Progenitor cell of endocrine pancreas (in vitro differentiated cells): Measurements from ENCODE around the gene COL20A1. TPM values are rescaled to one million over a fixed set of nuclear protein-coding genes. Genes with fewer than 3 reads are reported as not detected.

Experiments used
- DNase-seq: peaks from one replicate; pipeline ENCODE4 v3.0.0; 2021; ENCODE audit warnings: low spot score; ENCODE audit not compliant: unreplicated experiment
- H3K27ac Mint-ChIP-seq: 2 replicates; pipeline ENCODE4 v1.8.0; 2021; ENCODE audit warnings: mild to moderate bottlenecking, moderate library complexity, mixed read lengths
- H3K27me3 Mint-ChIP-seq: 2 replicates; pipeline ENCODE4 v1.8.0; 2021; ENCODE audit warnings: mixed read lengths
- H3K36me3 Mint-ChIP-seq: 2 replicates; pipeline ENCODE4 v1.8.0; 2022; ENCODE audit warnings: mixed read lengths; ENCODE audit not compliant: insufficient read depth
- H3K4me1 Mint-ChIP-seq: 2 replicates; pipeline ENCODE4 v1.8.0; 2021; ENCODE audit warnings: low read depth, mixed read lengths
- H3K4me3 Mint-ChIP-seq: 2 replicates; pipeline ENCODE4 v1.8.0; 2021; ENCODE audit warnings: low read depth, mild to moderate bottlenecking, moderate library complexity, mixed read lengths
- H3K9me3 Mint-ChIP-seq: 2 replicates; pipeline ENCODE4 v1.8.0; 2021; ENCODE audit warnings: low read depth, mixed read lengths
- CTCF ChIP-seq: fragments of 200-600 bp; sonication (generic); IDR thresholded peaks from one replicate; pipeline ENCODE4 v1.5.0; 2021; ENCODE audit warnings: antibody characterized with exemption, mild to moderate bottlenecking; ENCODE audit not compliant: unreplicated experiment
- total RNA-seq: library from RNA; stranded (reverse); gene quantifications from 2 replicates; pipeline ENCODE4 v1.2.1, GENCODE V29; 2021

The COL20A1 gene
- total RNA-seq, 1 donor from 2014 or later, result 0.24 TPM

GRCh38 chr20:63286781-63287696 lies 5.9 kb upstream of the COL20A1 start:
- no peak for TF ChIP-seq CTCF
- H3K36me3 Mint-ChIP-seq, result peaks cover 5% of the 10 kb centered on the region
- H3K4me3 Mint-ChIP-seq, result no peak overlapping the region

DNA sequence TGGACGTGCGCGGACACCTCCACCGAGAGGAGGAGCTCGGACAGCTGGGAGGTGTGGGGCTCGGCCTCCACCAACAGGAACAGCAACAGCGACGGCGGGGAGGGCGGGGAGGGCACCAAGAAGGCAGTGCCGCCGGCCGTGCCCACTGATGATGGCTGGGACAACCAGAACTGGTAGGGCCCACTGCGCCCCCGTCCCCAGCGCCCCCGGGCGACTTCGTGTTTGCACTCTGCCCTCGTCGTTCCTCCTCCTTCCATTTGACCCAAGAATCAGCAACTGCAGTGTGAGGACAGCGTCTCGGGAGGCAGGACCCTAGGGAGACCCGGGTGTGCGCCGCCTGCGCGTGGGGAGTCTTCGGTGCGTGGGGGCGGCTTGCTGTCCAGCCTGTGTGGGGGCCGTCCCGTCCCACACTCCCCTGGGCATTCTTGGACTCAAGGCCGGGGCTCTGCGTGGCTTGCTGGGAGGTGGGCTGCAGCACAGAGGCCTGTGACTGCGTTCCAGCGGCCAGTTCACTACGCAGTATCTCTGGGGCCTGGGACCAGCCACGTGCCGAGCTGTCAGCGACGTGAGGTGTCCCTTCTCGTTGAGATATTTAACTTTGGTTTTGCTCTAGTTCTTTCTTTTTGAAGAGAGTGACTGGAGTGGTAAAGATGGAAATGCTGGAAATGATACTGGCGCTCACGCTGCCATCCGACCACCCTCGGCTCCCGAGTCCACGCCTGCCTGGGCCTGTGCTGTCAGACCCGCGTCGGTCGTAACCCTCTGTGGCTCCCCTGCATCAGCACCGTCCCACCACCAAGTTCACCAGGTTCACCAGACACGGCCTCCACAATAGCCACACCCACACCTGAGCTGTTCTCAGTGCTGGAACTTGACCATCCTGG lies 5.0 kb upstream of the COL20A1 start:
- no peak for DNase-seq
- no peak overlapping the region for H3K27ac Mint-ChIP-seq
- no peaks in the 10 kb centered on the region for H3K4me1 Mint-ChIP-seq
- peaks cover 5% of the 10 kb centered on the region for H3K36me3 Mint-ChIP-seq
- H3K27me3 Mint-ChIP-seq, result no peaks in the 10 kb centered on the region
- no peak overlapping the region for H3K4me3 Mint-ChIP-seq
- H3K9me3 Mint-ChIP-seq, result no peaks in the 10 kb centered on the region
- TF ChIP-seq CTCF, result no peak

More at GRCh38 chr20:63286781-63287696, 5.9 kb upstream of the COL20A1 start:
- H3K27ac Mint-ChIP-seq, result no peak overlapping the region
- no peaks in the 10 kb centered on the region for H3K9me3 Mint-ChIP-seq
- DNase-seq, result no peak
- H3K27me3 Mint-ChIP-seq, result no peaks in the 10 kb centered on the region
- H3K4me1 Mint-ChIP-seq, result no peaks in the 10 kb centered on the region

DNA sequence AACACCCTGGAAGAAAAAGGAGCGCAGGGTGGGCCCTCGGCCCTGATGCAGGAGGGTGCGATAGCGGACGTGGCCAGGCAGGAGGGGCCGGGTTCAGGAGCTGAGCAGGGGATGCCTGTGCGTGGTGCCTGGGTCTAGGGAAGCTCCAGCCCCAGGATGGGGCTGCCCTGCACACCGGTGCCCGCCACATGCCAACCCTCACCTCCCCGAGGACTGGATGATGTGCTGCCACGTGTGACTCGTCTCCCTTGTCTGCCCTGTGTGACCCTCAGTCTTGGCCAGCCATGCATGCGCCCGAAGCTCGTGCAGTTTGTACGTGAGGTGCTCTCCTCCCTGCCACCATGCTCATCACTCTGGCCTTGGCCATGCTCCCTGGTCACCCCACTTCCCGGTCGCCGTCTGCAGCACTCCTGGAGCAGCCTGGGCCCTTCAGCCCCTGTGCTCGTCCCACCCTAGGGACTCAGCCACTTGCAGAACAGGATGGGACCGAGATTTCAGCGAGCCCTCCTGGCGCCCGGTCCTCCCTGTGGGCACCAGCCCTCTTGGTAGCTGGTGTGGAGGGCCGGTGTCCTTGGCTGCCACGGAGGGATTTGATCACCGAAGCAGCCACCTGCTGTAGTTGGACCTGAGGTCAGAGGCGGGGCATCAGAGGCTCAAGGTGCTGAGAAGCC lies 4.3 kb upstream of the COL20A1 start:
- TF ChIP-seq CTCF, result no peak
- no peak overlapping the region for H3K27ac Mint-ChIP-seq
- H3K9me3 Mint-ChIP-seq, result no peaks in the 10 kb centered on the region
- no peak for DNase-seq
- no peaks in the 10 kb centered on the region for H3K27me3 Mint-ChIP-seq
- H3K36me3 Mint-ChIP-seq, result peaks cover 4% of the 10 kb centered on the region
- H3K4me1 Mint-ChIP-seq, result no peaks in the 10 kb centered on the region
- no peak overlapping the region for H3K4me3 Mint-ChIP-seq

DNA sequence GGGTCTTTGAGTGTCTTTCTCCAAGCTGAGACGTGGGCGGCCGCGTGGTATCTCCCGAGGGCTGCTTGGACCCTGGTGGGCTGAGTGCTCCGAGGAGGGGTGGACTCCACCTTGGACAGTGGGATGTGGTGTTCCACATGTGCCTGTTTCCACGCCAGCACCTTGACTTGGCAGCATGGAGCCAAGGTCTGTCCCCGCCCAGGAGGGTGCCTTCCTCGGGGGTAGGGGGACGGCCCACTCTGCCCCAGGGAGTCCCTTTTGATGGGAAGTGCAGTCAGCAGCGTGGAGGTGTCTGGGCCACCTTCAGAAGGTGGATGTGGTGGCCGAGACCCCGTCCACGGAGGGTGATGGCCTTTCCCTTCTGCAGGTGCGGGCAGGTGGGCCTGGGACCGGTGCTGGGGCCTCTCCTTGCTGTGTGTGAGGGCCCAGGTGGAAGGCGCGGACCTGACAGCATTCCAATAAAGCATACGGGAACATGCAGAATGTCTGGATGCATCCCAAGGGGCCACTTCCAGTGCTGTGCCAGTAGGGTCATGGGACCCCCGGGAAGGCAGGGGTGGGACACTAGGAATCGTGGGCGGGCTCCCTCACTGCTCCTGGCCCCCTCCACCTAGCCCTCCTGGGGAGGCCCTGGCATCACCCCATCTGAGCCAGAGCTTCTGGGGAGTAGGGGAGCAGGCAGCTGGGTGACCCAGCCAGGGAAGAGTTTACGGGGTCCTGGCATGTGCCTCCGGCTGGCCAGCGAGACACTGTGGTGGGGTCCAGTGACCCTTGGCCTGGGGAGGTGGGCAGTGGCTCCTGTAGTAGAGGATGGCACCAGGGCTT lies 3.5 kb upstream of the COL20A1 start:
- no peak overlapping the region for H3K27ac Mint-ChIP-seq
- H3K27me3 Mint-ChIP-seq, result no peaks in the 10 kb centered on the region
- H3K36me3 Mint-ChIP-seq, result peaks cover 4% of the 10 kb centered on the region
- no peak overlapping the region for H3K4me3 Mint-ChIP-seq
- no peak for TF ChIP-seq CTCF
- DNase-seq, result no peak
- no peaks in the 10 kb centered on the region for H3K9me3 Mint-ChIP-seq
- no peaks in the 10 kb centered on the region for H3K4me1 Mint-ChIP-seq
